Activated naive CD8-positive, alpha-beta T cell treated with anti-CD3 and anti-CD28 coated beads, Interleukin-2, amount 50 U/mL, for 16 hours (primary cell): ENCODE data around the gene PRKCI.
"Not testable (repeated sequence)": the region's sequence is repeated elsewhere in the genome, so short reads cannot be mapped to it uniquely, and the experiment has no call there.

ENCODE experiments used
- DNase-seq: peaks from one replicate; pipeline ENCODE4 v3.0.0-alpha.2; 2020; ENCODE audit warnings: low read depth, low spot score

The PRKCI gene

DNA sequence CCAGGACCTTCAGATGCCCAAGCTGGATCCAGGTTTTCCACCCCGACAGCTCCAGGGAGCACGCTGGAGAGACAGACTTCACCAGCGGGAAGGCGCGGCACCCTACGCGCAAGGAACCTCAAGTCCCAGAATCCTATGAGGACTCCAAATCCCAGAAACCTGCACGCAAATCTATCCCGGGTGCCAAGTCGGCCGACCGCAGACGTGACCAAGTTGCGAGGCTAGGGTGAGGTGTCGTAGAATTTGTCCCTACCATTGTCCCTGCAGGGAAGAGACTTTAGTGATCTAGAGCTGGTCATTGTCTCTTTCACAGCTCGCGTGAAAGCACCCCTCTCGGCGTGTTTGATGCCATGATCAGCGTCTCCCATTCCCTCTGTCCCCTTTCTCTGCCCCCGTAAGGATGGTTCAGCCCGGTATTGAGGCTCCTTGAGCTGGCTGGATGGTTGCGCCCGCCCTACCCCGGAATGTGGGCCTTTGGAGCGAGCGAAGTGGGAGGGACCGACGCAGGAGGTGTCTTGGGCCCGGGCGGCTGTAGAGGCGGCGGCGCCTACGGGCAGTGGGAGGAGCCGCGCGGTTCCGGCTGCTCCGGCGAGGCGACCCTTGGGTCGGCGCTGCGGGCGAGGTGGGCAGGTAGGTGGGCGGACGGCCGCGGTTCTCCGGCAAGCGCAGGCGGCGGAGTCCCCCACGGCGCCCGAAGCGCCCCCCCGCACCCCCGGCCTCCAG lies at the start of gene PRKCI:
Gene PRKCI (plus strand): TSS at position 501 of the 723 bp plus-strand sequence. CDS start 246 bp downstream, outside the sequence.
- DNase-seq = peak; percentile 68

DNA sequence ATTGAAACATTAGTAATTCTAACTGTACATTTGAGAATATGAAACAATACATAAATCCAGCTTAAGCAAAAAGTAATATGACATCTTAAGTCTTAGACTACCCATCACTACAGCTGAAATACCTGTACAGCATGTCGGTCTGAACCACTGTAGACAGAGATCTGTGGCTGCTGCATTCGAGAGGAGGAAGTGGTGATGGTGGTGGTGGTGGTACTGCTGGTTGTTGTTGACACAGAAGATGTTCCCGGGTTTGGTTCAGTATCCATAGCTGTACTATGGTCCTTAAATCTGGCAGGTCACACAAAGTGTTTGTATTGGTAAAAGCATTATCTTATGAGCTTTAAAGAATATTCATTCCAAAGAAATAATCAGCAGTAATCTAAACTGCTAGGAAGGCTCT lies 43.6 kb upstream of the PRKCI start:
- no peak for DNase-seq

DNA sequence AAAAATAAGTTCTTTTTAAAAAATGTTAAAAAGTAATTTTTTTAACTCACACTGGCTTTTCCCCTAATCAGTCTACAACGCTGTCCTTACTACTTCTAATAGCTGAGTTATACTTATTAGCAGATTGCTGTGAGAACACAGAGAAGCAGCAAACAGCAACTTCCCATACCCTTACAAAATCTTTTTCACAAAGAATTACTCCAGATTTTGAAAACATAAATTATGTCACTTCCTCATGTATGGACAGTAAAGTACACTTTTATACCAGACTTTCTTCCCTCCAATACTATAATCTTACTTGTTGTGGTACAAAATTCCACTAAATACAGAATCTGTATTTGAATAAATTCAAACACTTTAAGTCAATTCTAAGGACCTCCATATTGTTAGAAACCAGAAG lies 42.8 kb upstream of the PRKCI start:
- no peak for DNase-seq

DNA sequence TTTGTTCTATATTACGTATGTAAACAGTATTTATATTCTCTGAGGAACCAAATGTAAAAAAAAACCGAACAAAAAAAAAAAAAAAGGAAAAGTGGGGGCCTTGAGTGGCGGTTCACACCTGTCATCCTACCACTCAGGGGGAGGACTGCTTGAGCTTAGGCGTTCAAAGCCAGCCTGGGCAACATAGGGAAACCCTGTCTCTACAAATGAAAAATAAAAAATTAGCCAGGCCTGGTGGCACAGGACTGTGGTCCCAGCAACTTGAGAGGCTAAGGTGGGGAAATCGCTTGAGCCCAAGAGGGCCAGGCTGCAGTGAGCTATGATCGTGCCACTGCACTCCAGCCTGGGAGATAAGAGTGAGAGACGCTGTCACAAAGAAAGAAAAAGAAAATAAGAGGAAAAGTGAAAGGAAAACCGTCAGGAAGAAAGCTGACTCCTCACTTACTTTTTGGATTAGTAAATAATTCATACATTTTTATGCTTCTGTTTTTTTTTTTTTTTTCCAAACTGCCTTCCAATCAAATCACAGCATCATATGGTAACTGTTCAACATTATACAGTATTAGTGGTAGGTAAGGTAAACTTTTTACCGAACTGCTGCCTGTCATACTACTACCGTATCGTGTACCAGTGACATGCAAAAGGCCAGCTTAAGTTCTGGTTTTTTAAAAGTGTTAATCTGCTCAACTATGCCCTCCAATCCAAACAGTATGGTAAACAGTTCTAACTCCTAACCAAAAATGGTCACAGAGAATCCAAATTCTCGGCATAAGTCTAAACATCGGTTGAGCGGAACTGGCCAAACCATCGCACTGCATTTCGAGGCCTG lies 41.9 kb upstream of the PRKCI start:
- DNase-seq = no peak

DNA sequence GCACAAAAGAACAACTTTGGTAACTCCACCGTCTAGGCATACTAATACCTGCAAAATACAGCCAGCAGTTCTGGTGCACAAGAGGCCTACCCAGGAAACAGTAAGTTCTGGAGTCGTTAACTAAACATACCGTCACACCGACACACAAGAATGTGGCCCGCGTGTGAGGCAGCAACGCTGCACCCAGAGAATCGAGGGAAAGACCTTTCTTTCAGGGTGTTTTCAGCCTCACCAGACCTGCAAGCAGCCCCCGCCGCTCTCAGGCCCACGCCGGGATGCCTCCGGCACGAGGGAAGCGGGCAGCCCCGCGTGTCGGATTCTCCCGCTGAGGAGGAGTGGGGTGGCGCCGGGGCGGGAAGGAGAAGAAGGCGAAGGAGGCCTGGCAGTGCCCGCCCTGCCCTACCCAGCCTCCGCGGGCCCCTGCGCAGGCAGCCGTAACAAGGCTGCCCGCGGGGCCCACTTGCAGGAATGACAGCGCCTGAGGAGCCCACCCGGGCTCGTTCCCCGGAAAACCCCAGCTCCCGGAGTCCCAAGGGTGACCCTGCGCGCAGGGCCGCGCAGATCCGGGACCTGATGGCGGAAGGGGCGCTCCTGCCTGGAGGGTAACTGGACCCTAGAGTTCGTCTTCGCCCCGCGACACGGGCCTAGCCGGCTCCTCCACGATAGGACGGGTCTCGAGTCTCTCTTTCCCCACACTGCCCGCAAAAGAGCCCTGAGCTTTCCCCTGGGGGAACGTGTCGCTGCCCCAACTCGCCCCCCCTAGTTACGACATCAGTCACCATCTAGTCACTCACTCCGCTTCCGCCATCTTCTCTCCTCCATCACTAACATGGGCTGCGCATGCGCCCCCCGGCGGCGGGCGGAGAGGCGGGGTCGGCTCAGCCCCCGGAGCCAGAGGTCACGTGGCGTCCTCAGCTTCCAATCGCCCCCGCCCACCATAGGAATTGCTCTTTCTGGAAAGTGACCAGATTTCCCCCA lies 41.0 kb upstream of the PRKCI start, which contains the start of gene PHC3:
Gene PHC3 (minus strand): TSS at position 826 of the 978 bp plus-strand sequence. CDS start 18 bp downstream, at position 808.
- peak; percentile 80 for DNase-seq

DNA sequence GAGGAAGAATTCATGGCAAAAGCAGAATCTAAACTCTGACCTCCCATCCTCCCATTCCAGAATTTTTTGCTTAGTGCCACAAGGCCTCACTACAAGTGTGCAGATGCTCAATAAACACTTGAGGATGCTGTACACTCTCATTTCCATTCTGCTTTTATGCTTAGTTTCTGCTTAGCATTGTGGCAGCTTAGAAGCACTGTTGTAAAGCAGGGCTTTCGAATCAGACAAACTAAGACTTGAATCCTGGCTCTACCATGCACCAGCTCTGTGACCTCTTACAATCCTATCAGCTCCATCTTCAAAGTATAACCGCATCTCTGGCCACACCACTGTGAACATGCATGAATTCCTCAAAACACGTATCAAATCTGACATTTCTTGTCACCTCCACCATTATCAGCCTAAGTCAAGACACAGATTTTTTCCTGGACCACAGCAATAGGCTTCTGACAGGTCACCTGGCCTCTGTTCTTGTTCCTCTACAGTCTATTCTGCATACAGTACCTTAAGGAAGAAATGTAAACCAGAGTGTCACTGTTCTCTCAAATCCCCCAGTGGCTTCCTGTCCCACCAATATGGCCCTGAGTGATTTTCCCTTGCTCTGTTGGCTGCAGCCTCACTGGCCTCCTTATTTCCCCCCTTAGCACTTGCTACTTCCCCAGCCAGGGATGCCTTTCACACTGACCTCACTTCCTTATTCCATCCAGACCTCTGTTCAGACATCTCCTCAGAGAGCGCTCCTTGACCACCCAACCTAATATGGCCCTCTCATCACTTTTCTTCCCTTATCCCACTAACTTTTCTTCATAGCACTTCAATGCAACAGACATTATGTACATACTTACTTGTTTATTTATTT lies 32.6 kb upstream of the PRKCI start:
- no peak for DNase-seq

DNA sequence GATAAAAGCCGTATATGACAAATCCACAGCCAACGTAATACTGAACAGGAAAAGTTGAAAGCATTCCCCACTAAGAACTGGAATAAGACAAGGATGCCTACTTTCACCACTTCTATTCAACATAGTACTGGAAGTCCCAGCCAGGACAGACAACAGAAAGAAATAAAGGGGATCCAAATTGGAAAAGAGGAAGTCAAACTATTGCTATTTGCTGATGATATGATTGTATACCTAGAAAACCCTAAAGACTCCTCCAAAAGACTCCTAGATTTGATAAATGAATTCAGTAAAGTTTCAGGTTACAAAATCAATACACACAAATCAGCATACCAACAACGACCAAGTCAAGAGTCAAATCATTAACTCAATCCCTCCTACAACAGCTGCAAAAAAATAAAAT lies 26.5 kb upstream of the PRKCI start:
- DNase-seq = not testable (repeated sequence)

DNA sequence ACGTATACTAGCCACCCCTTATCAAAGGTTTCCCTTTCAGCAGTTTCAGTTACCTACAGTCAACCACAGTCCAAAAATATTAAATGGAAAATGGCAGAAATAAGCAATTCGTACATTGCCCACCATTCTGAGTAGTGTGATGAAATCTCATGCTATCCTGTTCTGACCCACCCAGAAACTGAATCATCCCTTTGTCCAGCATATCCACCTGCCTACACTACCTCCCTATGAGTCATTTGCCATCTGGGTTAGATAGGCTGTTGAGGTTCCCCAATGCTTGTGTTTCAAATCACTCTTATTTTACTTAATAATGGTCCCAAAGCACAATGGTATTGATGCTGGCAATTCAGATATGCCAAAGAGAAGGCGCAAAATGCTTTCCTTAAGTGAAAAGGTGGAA lies 25.4 kb upstream of the PRKCI start:
- no peak for DNase-seq

DNA sequence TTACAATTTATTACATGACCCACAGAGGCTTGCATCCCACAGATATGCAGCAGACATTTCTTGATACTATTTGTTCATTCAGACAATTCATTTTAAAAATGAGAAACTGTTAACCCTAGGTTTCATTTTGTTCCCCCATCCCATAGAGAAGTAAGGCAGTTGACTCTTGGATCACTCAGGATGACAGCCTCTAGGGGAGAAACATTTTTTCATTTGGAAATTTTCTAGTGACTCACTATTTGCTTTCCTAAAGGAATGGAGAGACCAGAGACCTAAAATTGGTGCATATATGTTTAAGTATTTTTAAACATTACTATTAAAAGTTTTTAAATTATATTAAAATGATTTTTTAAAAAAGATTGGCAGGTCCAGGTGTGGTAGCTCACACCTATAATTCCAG lies 21.2 kb upstream of the PRKCI start:
- DNase-seq = no peak

DNA sequence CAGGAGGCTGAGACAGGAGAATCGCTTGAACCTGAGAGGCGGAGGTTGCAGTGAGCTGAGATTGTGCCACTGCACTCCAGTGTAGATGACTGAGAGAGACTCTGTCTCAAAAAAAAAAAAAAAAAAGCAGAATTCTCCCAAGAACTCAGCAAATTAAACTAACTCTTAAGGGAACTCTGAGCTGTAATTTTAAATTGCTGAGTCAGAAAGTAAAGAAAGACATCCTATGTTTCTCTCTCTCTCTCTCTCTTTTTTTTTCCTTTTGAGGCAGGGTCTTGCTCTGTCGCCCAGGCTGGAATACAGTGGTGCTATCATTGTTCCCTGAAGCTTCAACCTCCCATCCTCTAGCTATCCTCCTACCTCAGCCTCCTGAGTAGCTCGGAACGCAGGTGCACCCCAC lies 20.7 kb upstream of the PRKCI start:
- no peak for DNase-seq

DNA sequence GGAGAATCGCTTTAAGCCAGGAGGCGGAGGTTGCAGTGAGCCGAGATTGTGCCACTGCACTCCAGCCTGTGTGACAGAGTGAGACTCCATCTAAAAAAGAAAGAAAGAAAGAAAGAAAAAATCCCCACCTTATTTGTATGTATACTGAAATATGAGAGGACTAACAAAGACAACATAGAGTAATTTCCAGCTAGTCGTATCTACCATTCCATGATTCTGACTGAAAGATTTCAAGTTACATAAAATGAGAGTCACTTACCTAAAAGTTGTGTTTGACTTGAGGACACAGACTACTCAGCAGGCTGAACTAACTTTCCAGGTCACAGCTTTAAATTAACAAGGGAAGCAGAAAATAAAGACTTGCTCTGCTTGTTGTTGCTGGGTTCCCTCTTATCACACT lies 18.8 kb upstream of the PRKCI start:
- DNase-seq = no peak

DNA sequence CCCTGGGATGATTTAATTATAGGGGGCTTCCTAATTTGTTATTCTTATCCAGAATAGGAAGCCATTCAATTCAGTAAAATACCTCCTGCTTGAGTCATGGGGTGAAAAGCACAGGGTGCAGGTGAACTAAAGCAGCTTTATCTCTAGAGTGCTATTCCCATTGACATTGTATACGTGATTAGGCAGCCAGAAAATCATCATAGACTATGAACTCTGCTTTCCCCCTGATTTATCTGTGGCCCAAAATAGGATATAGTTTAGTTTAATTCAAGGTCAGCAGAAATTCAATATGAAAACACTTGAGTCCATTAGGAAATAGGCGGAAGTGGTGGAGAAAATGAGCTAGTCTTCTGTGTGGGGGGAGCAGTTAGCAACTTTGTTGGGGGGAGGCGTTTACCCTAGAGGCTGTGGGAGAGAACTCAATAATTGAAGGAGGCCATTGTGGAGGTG lies 18.2 kb upstream of the PRKCI start:
- DNase-seq = no peak

DNA sequence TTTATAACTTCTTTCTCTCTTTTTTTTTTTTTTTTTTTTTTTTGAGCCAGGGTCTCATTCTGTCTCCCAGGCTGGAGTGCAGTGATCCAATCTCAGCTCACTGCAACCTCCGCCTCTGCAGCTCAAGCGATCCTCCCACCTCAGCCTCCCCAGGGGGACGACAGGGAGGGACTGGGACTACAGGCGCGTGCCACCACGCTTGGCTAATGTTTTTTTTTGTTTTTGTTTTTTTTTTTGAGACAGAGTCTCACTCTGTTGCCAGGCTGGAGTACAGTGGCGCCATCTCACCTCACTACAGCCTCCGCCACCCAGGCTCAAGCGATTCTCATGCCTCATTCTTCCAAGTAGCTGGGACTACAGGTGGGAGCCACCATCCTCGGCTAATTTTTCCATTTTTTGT lies 17.7 kb upstream of the PRKCI start:
- no peak for DNase-seq

DNA sequence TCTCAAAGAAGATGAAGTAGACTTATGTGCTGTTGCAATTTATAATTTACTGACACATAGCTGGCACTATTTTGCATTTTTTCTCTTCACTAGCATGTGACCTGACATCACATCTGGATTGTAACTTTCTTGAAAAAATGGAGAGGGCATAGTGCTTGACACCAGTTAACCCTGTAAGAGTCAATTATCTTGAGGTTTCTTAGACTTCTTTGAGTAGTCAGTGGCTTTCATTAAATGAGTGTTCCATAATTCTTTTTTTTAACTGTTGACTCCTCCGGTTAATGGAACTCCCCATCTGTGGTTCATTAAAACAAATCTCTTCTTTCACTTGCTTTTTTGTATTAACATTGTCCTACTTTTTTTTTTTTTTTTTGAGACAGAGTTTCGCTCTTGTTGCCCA lies 16.9 kb upstream of the PRKCI start:
- DNase-seq = no peak

DNA sequence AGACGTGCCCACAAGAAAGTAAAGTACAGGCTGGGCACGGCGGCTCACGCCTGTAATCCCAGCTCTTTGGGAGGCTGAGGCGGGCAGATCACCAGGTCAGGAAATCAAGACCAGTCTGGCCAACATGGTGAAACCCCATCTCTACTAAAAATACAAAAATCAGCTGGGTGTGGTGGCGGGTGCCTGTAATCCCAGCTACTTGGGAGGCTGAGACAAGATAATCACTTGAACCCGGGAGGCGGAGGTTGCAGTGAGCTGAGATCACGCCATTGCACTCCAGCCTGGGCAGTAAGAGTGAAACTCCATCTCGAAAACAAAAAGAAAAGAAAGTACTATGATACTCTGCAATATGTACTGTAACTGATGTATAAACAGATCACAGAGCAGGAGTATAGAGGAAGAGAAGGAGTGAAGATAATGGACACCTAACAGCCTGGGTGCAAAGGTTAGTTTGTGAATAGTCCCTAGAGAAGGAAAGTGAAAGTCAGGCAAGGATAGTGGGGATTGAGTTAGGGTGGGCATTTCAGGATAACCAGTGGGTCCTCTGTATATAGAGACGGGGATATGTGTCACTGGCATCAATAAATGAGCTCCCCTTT lies 16.0 kb upstream of the PRKCI start:
- DNase-seq = not testable (repeated sequence)

DNA sequence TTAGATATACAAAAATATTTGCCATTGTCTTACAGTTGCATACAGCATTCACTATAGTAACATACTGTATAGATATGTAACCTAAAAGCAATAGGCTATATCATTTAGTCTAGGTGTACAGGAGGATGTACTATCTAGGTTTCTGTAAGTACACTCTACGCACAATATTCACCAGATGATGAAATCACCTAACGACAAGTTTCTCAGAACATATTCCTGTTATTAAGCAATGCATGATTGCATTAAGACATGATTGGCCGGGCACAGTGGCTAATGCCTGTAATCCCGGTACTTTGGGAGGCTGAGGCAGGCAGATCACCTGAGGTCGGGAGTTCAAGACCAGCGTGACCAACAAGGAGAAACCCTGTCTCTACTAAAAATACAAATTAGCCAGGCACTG lies 14.5 kb upstream of the PRKCI start:
- no peak for DNase-seq

DNA sequence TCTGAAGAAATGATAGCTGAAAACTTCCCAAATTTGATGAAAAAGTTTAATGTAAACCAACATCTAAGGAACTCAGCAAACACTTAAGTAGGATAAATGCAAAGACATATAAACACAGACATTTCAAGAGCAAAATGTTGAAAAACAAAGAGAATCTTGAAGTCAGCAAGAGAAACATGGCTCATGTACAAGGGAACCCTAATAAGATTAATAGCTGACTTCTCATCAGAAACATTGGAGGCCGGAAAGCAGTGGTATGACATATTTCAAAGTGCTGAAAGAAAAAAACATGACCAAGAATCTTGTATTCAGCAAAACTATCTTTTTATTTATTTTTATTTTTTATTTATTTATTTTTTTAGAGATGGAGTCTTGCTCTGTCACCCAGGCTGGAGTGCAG lies 10.6 kb upstream of the PRKCI start:
- DNase-seq = no peak

DNA sequence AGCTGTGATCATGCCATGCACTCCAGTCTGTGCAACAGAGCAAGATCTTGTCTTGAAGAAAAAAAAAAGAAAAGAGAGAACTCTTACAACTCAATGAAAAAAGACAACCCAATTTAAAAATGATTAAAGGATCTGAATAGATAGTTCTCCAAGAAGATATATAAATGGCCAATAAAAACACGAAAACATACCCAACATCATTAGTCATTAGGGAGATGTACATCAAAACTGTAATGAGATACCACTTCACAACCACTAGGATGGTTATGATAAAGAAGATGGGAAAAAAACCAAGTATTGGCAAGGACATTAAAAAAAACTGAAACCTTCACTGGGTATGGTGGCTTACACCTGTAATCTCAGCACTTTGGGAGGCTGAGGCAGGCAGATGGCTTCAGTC lies 2.4 kb upstream of the PRKCI start:
- DNase-seq = no peak

DNA sequence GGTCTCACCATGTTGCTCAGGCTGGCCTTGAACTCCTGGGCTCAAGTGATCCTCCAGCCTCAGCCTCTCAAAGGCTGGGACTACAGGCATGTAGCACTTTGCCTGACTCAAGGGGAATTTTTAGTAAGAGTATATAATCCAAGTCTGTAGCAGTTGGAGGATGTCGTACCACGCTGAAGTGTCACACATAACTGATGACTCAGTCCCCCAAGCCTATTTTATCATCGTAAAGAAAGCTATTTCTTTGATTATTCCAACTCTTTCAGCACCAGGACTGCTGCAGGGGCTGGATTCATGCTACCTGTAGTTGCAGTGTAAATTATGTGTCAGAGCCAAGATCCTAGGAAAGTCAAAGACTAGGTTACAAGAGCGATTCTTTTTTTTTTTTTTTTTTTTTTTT lies 1.4 kb upstream of the PRKCI start:
- DNase-seq = no peak
